IMR-90 (cell line): ENCODE measurements around the gene KDM6A. TPM values are rescaled to one million over a fixed set of nuclear protein-coding genes. Genes with fewer than 3 reads are reported as not detected.

Experiments
- ATAC-seq: fragments of 200-7000 bp; cut with Tn5 transposase; 2 replicates; pipeline ENCODE4 v1.9.1; 2020; ENCODE audit warnings: low read depth, mild to moderate bottlenecking, moderate library complexity
- BruUV-seq: library from RNA; stranded (reverse); fragments of 400-500 nt; replicated peaks from 2 replicates; lab custom pipeline; 2021; lab: Mats Ljungman, UMichigan
- CTCF ChIA-PET: fragments of 300-600 bp; formaldehyde crosslinking; extraction: SDS; loops from one replicate; lab custom pipeline; 2021; ENCODE audit warnings: antibody characterized with exemption; lab: Yijun Ruan, JAX
- POLR2A ChIA-PET: fragments of 300-600 bp; sonication (Branson Sonifier 250); formaldehyde crosslinking; loops from one replicate; lab custom pipeline; 2022; ENCODE audit warnings: antibody characterized with exemption; ENCODE audit not compliant: unreplicated experiment; lab: Charles Lee
- DNase-seq: peaks from one replicate; pipeline ENCODE4 v3.0.0; 2013
- H2AFZ ChIP-seq: replicated peaks from 2 replicates; pipeline ENCODE3; 2013; ENCODE audit warnings: low read length, mild to moderate bottlenecking; ENCODE audit not compliant: poor library complexity
- H2AK5ac ChIP-seq: 2 replicates; pipeline ENCODE4 v1.6.1; 2013; ENCODE audit warnings: low read depth, low read length, inconsistent platforms
- H2AK9ac ChIP-seq: replicated peaks from 2 replicates; pipeline ENCODE3; 2013; ENCODE audit warnings: mild to moderate bottlenecking, low read depth, low read length, moderate library complexity; ENCODE audit not compliant: poor library complexity
- H2BK120ac ChIP-seq: 2 replicates; pipeline ENCODE4 v1.6.1; 2013; ENCODE audit warnings: low read depth, low read length, inconsistent platforms
- H2BK15ac ChIP-seq: 3 replicates; pipeline ENCODE4 v1.6.1; 2013; ENCODE audit warnings: low read depth, low read length, inconsistent platforms
- H2BK20ac ChIP-seq: 2 replicates; pipeline ENCODE4 v1.6.1; 2013; ENCODE audit warnings: low read depth, mild to moderate bottlenecking, inconsistent platforms, low read length, moderate library complexity
- H2BK5ac ChIP-seq: 2 replicates; pipeline ENCODE4 v1.6.1; 2013; ENCODE audit warnings: mild to moderate bottlenecking, low read depth, low read length, inconsistent platforms; ENCODE audit not compliant: poor library complexity, severe bottlenecking
- H3K14ac ChIP-seq: replicated peaks from 2 replicates; pipeline ENCODE4 v1.6.1; 2013; ENCODE audit warnings: low read depth, low read length, inconsistent platforms
- H3K18ac ChIP-seq: 2 replicates; pipeline ENCODE4 v1.6.1; 2013; ENCODE audit warnings: low read depth, low read length, control low read depth
- H3K23ac ChIP-seq: 2 replicates; pipeline ENCODE4 v1.6.1; 2013; ENCODE audit warnings: low read depth, low read length, inconsistent platforms
- H3K27ac ChIP-seq: 2 replicates; pipeline ENCODE4 v1.5.1; 2013; ENCODE audit warnings: mild to moderate bottlenecking, control low read depth, low read length; ENCODE audit not compliant: insufficient read depth
- H3K27me3 ChIP-seq: 2 replicates; pipeline ENCODE4 v1.6.1; 2013; ENCODE audit warnings: low read length; ENCODE audit not compliant: control insufficient read depth, insufficient read depth
- H3K36me3 ChIP-seq: 2 replicates; pipeline ENCODE4 v1.6.1; 2013; ENCODE audit warnings: low read length, mixed read lengths; ENCODE audit not compliant: control insufficient read depth, insufficient read depth
- H3K4ac ChIP-seq: 2 replicates; pipeline ENCODE4 v1.6.1; 2013; ENCODE audit warnings: low read depth, low read length, inconsistent platforms
- H3K4me1 ChIP-seq: 2 replicates; pipeline ENCODE4 v1.6.1; 2013; ENCODE audit warnings: low read length, mixed read lengths; ENCODE audit not compliant: control insufficient read depth, insufficient read depth
- H3K4me2 ChIP-seq: 2 replicates; pipeline ENCODE4 v1.6.1; 2013; ENCODE audit warnings: low read depth, mild to moderate bottlenecking, control low read depth, low read length, moderate library complexity
- H3K4me3 ChIP-seq: 2 replicates; pipeline ENCODE4 v1.5.1; 2013; ENCODE audit warnings: low read depth, mild to moderate bottlenecking, control low read depth, low read length, moderate library complexity; ENCODE audit not compliant: insufficient read depth
- H3K56ac ChIP-seq: 2 replicates; pipeline ENCODE4 v1.6.1; 2013; ENCODE audit warnings: low read length, inconsistent platforms; ENCODE audit not compliant: insufficient read depth; ENCODE audit errors: extremely low read depth
- H3K79me1 ChIP-seq, 2 experiments: 2 replicates each; pipeline ENCODE4 v1.6.1; 2013; ENCODE audit warnings: low read length in 2 of 2, inconsistent platforms in 1 of 2, low read depth in 1 of 2
- H3K9ac ChIP-seq: 2 replicates; pipeline ENCODE4 v1.6.1; 2013; ENCODE audit warnings: low read depth, low read length, control low read depth
- H3K9me1 ChIP-seq: 2 replicates; pipeline ENCODE4 v1.6.1; 2013; ENCODE audit warnings: low read length, inconsistent platforms; ENCODE audit not compliant: insufficient read depth
- H3K9me3 ChIP-seq: 2 replicates; pipeline ENCODE4 v1.6.1; 2013; ENCODE audit warnings: low read length; ENCODE audit not compliant: control insufficient read depth, insufficient read depth
- H4K20me1 ChIP-seq: 2 replicates; pipeline ENCODE4 v1.6.1; 2013; ENCODE audit warnings: low read length, inconsistent platforms; ENCODE audit not compliant: insufficient read depth
- H4K5ac ChIP-seq: 2 replicates; pipeline ENCODE4 v1.6.1; 2013; ENCODE audit warnings: mild to moderate bottlenecking, low read depth, low read length, control low read depth
- H4K8ac ChIP-seq, 2 experiments: 2 replicates each; pipeline ENCODE4 v1.6.1; 2013; ENCODE audit warnings: low read depth in 2 of 2, low read length in 2 of 2, control low read depth in 1 of 2, inconsistent platforms in 1 of 2
- H4K91ac ChIP-seq: 2 replicates; pipeline ENCODE4 v1.6.1; 2013; ENCODE audit warnings: low read depth, low read length, inconsistent platforms; ENCODE audit not compliant: insufficient read depth
- CEBPB ChIP-seq: IDR thresholded peaks from 2 replicates; pipeline ENCODE4 v1.6.1; 2012; ENCODE audit warnings: low read depth, low read length, improper control_type of control experiment
- CHD1 ChIP-seq: IDR thresholded peaks from 2 replicates; pipeline ENCODE4 v1.6.1; 2012; ENCODE audit warnings: low read depth, low read length, improper control_type of control experiment
- CTCF ChIP-seq: conservative IDR thresholded peaks from 2 replicates; pipeline ENCODE4 v1.5.1; 2012; ENCODE audit warnings: mild to moderate bottlenecking, low read depth, low read length, improper control_type of control experiment
- MAZ ChIP-seq: IDR thresholded peaks from 2 replicates; pipeline ENCODE4 v1.6.1; 2012; ENCODE audit warnings: low read depth, mild to moderate bottlenecking, low read length, improper control_type of control experiment, moderate library complexity, borderline replicate concordance
- MXI1 ChIP-seq: IDR thresholded peaks from 2 replicates; pipeline ENCODE4 v1.6.1; 2012; ENCODE audit warnings: low read depth, mild to moderate bottlenecking, low read length, moderate library complexity, borderline replicate concordance
- NFE2L2 ChIP-seq: fragments of 150-350 bp; IDR thresholded peaks from 2 replicates; pipeline ENCODE4 v1.6.1; 2016; ENCODE audit warnings: low read depth, mild to moderate bottlenecking, low read length
- POLR2A ChIP-seq: IDR thresholded peaks from 2 replicates; pipeline ENCODE4 v1.6.1; 2012; ENCODE audit warnings: mild to moderate bottlenecking, low read depth, low read length
- RAD21 ChIP-seq: IDR thresholded peaks from 2 replicates; pipeline ENCODE4 v1.6.1; 2012; ENCODE audit warnings: low read length, improper control_type of control experiment
- SMC3 ChIP-seq: fragments of 150-350 bp; IDR thresholded peaks from 2 replicates; pipeline ENCODE4 v1.6.1; 2016; ENCODE audit warnings: low read depth, mild to moderate bottlenecking, antibody characterized with exemption, low read length, moderate library complexity
- WGBS, 2 experiments: methylation state at CpG; one replicate each; pipeline versions ENCODE4 v1.1.5 to v1.1.7; 2013; ENCODE audit warnings: missing lambda C conversion rate in 2 of 2; ENCODE audit not compliant: insufficient read length in 1 of 2; ENCODE audit errors: extremely low coverage in 2 of 2; 5-methylcytosine and 5-hydroxymethylcytosine counted together
- dilution Hi-C: fragments of 300-500 bp; cut with HindIII; formaldehyde crosslinking; loops from one replicate; pipeline ENCODE4 v1.14.3; 2018; ENCODE audit warnings: low sequenced_read_pairs; ENCODE audit not compliant: unreplicated experiment
- in situ Hi-C: fragments of 300-500 bp; cut with MboI; formaldehyde crosslinking; loops from 3 replicates; pipeline ENCODE4 v1.14.3; 2019; ENCODE audit warnings: low sequenced_read_pairs, inconsistent platforms, mixed read lengths
- intact Hi-C: fragments of 100-400 bp; cut with micrococcal nuclease; formaldehyde crosslinking; loops from 2 replicates; pipeline ENCODE4 v1.10.0; 2022
- polyA plus RNA-seq, 3 experiments: library from polyadenylated mRNA; depleted of rRNA; stranded (reverse); fragments of >200 nt; gene quantifications; 2 replicates each; pipeline ENCODE4 v1.2.3, GENCODE V29; 2012; ENCODE audit warnings: low replicate concordance in 1 of 3
- total RNA-seq: library from RNA; depleted of rRNA; stranded (reverse); fragments of >200 nt; gene quantifications from 2 replicates; pipeline ENCODE4 v1.2.3, GENCODE V29; 2012
- TF ChIP-seq, protein P1 (sequence below): fragments of 150-350 bp; IDR thresholded peaks from 2 replicates; pipeline ENCODE4 v1.6.1; 2016; ENCODE audit warnings: low read depth, mild to moderate bottlenecking, low read length, moderate library complexity, borderline replicate concordance

The KDM6A gene
- total and polyA plus RNA-seq, 2 of the 4 experiments (the other 2 are of a cell fraction) = 11.7 to 24.9 TPM

DNA sequence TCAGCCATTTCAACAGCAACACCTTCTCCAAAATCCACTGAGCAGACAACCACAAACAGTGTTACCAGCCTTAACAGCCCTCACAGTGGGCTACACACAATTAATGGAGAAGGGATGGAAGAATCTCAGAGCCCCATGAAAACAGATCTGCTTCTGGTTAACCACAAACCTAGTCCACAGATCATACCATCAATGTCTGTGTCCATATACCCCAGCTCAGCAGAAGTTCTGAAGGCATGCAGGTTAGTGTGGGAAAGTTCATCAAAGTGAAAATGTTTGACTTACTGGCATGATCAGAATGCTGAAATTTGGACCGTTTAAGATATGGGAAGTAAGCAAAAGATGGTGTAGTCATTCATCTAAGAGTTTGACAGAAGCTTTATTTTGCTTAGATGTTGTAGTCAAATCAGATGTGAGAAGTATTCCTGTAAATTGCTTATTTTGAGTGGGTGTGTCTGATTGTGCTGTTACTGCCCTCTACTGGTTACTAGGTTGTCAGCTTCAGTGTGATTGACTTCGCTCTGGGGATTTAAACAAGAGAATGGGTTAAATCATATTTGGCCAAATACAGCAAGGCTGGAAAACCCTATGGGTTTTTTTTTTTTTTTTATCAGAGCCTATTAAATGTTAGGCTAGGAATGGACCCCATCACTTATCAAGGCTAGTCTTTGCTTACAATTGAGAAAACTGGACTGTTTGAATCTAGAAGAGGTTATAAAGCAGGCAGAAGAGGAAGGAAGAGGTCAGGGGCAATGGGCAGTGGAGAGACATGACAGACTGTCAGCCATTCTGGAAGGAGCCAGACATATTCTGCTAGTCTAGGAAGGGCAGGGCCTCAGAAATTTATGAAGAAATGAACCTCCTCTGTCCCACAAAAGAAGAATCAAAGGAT is 197.4 kb downstream of the KDM6A start:
- H2BK5ac ChIP-seq = no peak overlapping the region
- H2AFZ ChIP-seq = no peak overlapping the region
- no peak overlapping the region for H4K91ac ChIP-seq
- H3K79me1 ChIP-seq = peaks cover 3 to 16% of the 10 kb centered on the region in 2 experiments; a peak in 3 of 4 replicates
- no TSS peak for BruUV-seq
- no peaks in the 10 kb centered on the region for H3K9me3 ChIP-seq
- no peak overlapping the region for H4K5ac ChIP-seq
- H2BK15ac ChIP-seq = no peak overlapping the region
- 0% methylated on average over 1 of the region's 2 CpGs; no CpG with 5 or more reads in 1 of the 2 experiments for WGBS, 2 experiments
- DNase-seq (peak; percentile 67), ATAC-seq (peak; percentile 78)
- H3K36me3 ChIP-seq = peaks cover 11% of the 10 kb centered on the region
- H3K9ac ChIP-seq = no peak overlapping the region
- H3K27ac ChIP-seq = no peak overlapping the region
- no peak overlapping the region for H4K8ac ChIP-seq
- ChIA-PET POLR2A (no interaction called here), CTCF (interaction anchor here (0.6 to 1.9 kb wide), 10 partner anchors 8 to 852 kb away, joined by 3 to 7 read pairs (median 4); no protein-coding TSS in a partner anchor)
- in situ Hi-C loops (loop anchor here (25.0 kb wide), 1 partner anchor 1108 kb away; the partner anchor contains the start of gene NDP), dilution Hi-C loops (no loop called here), intact Hi-C loops (loop anchor here (1.0 to 10.0 kb wide), 2 partner anchors 197 to 526 kb away; partner anchors contain the start of genes FUNDC1 and KDM6A)
- no peak overlapping the region for H2AK5ac ChIP-seq
- H3K9me1 ChIP-seq = no peaks in the 10 kb centered on the region; the same call in 1 of the 2 replicates
- no peak overlapping the region for H3K18ac ChIP-seq
- no peak overlapping the region for H2BK120ac ChIP-seq
- 0 out of 2 replicates have a peak, but pooled peaks cover 6% of the 10 kb centered on the region for H4K20me1 ChIP-seq
- H3K56ac ChIP-seq = no peak overlapping the region
- no peak for TF ChIP-seq NFE2L2
- peak; percentile 60 for TF ChIP-seq SMC3
- no peak for TF ChIP-seq MXI1
- peak; percentile 67 for TF ChIP-seq RAD21
- TF ChIP-seq, protein P1, sequence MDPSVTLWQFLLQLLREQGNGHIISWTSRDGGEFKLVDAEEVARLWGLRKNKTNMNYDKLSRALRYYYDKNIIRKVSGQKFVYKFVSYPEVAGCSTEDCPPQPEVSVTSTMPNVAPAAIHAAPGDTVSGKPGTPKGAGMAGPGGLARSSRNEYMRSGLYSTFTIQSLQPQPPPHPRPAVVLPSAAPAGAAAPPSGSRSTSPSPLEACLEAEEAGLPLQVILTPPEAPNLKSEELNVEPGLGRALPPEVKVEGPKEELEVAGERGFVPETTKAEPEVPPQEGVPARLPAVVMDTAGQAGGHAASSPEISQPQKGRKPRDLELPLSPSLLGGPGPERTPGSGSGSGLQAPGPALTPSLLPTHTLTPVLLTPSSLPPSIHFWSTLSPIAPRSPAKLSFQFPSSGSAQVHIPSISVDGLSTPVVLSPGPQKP = no peak
- no peak for TF ChIP-seq CHD1
- TF ChIP-seq CEBPB = no peak
- no peak for TF ChIP-seq POLR2A
- TF ChIP-seq MAZ = no peak
- TF ChIP-seq CTCF = peak; percentile 67
- H3K4me2 ChIP-seq = no peak overlapping the region
- H2AK9ac ChIP-seq = no peak overlapping the region
- H3K14ac ChIP-seq = no peak overlapping the region
- no peak overlapping the region for H3K23ac ChIP-seq
- no peak overlapping the region for H3K4me3 ChIP-seq
- H3K4me1 ChIP-seq = no peaks in the 10 kb centered on the region
- no peak overlapping the region for H2BK20ac ChIP-seq
- H3K27me3 ChIP-seq = no peaks in the 10 kb centered on the region
- H3K4ac ChIP-seq = no peak overlapping the region
